ENCODE results near the gene RMC1. TPM values are rescaled to one million over a fixed set of nuclear protein-coding genes. Genes with fewer than 3 reads are reported as not detected.

The RMC1 gene
- total RNA-seq, 1 experiment from 2014 or later, result 12.9 TPM

DNA sequence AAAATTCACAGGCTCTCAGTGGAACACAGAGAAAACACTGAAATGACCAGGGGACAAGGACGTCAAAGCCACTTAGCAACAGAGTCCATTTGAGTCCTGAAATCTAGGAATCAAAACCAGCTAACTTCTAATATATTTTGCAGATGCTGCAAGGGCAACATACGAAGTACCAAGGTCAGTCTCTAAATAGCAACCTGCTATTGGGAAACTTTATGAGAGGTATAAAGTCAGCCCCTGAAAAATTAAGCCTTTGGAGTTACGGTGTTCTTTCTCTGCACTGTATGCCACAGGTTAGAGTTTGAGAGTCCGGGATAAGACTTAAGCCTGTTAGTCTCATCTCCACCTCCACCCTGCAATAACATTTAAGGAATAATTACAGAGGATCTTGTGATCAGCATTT is 69.7 kb downstream of the RMC1 start:
- no peaks in the 10 kb centered on the region for H3K4me1 Mint-ChIP-seq (ENCODE audit: low read depth, unreplicated experiment)
- no peak overlapping the region for H3K27ac Mint-ChIP-seq (ENCODE audit: unreplicated experiment)
- intact Hi-C loops (cut with micrococcal nuclease; ENCODE audit: unreplicated experiment), result loop anchor here (2.0 kb wide), 1 partner anchor 14 kb away; the partner anchor contains the start of gene NPC1
- DNase-seq, result no peak
- H3K9me3 Mint-ChIP-seq (ENCODE audit: unreplicated experiment), result no peaks in the 10 kb centered on the region
- H3K4me3 Mint-ChIP-seq (ENCODE audit: unreplicated experiment), result no peak overlapping the region
- BruUV-seq (replicated peaks), result no TSS peak
- H3K27me3 Mint-ChIP-seq (ENCODE audit: insufficient read depth, unreplicated experiment), result no peaks in the 10 kb centered on the region
- TF ChIP-seq CTCF (IDR thresholded peaks at IDR 0.05; ENCODE audit: insufficient read depth in 1 of 2, low read depth in 1 of 2, low read length in 1 of 2, severe bottlenecking in 1 of 2, unreplicated experiment in 1 of 2), result no peak
- ChIA-PET POLR2A (no interaction called here), CTCF (no interaction called here)
- H3K4me3 ChIP-seq (ENCODE audit: low read depth, low read length), result no peak overlapping the region
- H3K4me1 ChIP-seq, result peaks cover 15% of the 10 kb centered on the region
- H3K9me3 ChIP-seq, result no peaks in the 10 kb centered on the region
- no peaks in the 10 kb centered on the region for H3K27me3 ChIP-seq (replicated peaks; ENCODE audit: control insufficient read depth, insufficient read depth, low read length)
- H3K36me3 Mint-ChIP-seq (ENCODE audit: insufficient read depth, unreplicated experiment), result peaks cover 23% of the 10 kb centered on the region
- no peaks in the 10 kb centered on the region for H3K36me3 ChIP-seq (ENCODE audit: control insufficient read depth, insufficient read depth, low read length)

GRCh38 chr18:23573626-23574431 is 70.5 kb downstream of the RMC1 start:
- no peak overlapping the region for H3K4me3 ChIP-seq (ENCODE audit: low read depth, low read length)
- H3K4me1 Mint-ChIP-seq (ENCODE audit: low read depth, unreplicated experiment), result no peaks in the 10 kb centered on the region
- TF ChIP-seq CTCF (IDR thresholded peaks at IDR 0.05; ENCODE audit: insufficient read depth in 1 of 2, low read depth in 1 of 2, low read length in 1 of 2, severe bottlenecking in 1 of 2, unreplicated experiment in 1 of 2), result no peak
- BruUV-seq (replicated peaks), result no TSS peak
- H3K9me3 ChIP-seq, result no peaks in the 10 kb centered on the region
- H3K36me3 Mint-ChIP-seq (ENCODE audit: insufficient read depth, unreplicated experiment), result peaks cover 19% of the 10 kb centered on the region
- intact Hi-C loops (cut with micrococcal nuclease; ENCODE audit: unreplicated experiment), result loop anchor here (2.0 kb wide), 1 partner anchor 13 kb away; the partner anchor contains the start of gene NPC1
- ChIA-PET POLR2A (no interaction called here), CTCF (no interaction called here)
- no peaks in the 10 kb centered on the region for H3K27me3 ChIP-seq (replicated peaks; ENCODE audit: control insufficient read depth, insufficient read depth, low read length)
- DNase-seq, result no peak
- H3K27me3 Mint-ChIP-seq (ENCODE audit: insufficient read depth, unreplicated experiment), result no peaks in the 10 kb centered on the region
- H3K4me1 ChIP-seq, result peaks cover 15% of the 10 kb centered on the region
- H3K4me3 Mint-ChIP-seq (ENCODE audit: unreplicated experiment), result no peak overlapping the region
- no peak overlapping the region for H3K27ac Mint-ChIP-seq (ENCODE audit: unreplicated experiment)
- no peaks in the 10 kb centered on the region for H3K36me3 ChIP-seq (ENCODE audit: control insufficient read depth, insufficient read depth, low read length)
- H3K9me3 Mint-ChIP-seq (ENCODE audit: unreplicated experiment), result no peaks in the 10 kb centered on the region

DNA sequence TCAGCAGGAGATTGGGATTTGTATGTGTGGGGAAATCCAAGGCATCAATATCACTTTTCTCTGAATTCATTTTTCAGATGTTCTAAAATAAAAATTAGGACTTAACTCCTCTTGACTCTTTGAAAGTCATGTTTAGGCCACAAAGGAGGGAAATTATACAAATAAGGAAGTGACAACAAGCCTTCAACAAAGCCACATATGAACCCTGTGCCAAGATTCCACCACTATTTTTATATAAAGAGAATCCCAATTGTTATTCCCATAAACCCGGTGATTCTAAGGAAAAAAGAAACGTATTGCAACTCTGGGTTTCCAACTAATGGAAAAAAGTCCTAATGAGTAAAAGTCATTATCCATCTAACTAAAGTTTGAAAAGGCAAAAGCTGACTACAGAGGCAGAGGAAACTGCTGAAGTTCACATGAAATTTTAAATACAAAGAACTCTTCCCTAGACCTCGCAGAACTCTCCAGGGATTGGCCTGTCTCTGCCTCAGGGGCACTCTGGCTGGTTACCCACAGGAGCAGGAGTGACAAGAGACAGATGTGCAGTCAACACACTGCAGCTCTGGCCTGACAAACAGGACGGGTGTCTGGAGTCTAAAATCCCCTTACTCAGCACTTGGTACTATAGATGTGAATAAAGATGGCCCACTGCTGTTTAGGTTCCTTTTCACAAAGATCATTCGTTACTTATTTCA is 71.4 kb downstream of the RMC1 start:
- Histone ChIP-seq H3K4me1 (peaks cover 10% of the 10 kb centered on the region), H3K4me3 (ENCODE audit: low read depth, low read length) (no peak overlapping the region), H3K27me3 (replicated peaks; ENCODE audit: control insufficient read depth, insufficient read depth, low read length) (no peaks in the 10 kb centered on the region), H3K9me3 (no peaks in the 10 kb centered on the region), H3K36me3 (ENCODE audit: control insufficient read depth, insufficient read depth, low read length) (no peaks in the 10 kb centered on the region)
- ChIA-PET POLR2A (no interaction called here), CTCF (no interaction called here)
- H3K4me1 Mint-ChIP-seq (ENCODE audit: low read depth, unreplicated experiment), result no peaks in the 10 kb centered on the region
- no TSS peak for BruUV-seq (replicated peaks)
- no peak overlapping the region for H3K4me3 Mint-ChIP-seq (ENCODE audit: unreplicated experiment)
- no peak for TF ChIP-seq CTCF (IDR thresholded peaks at IDR 0.05; ENCODE audit: insufficient read depth in 1 of 2, low read depth in 1 of 2, low read length in 1 of 2, severe bottlenecking in 1 of 2, unreplicated experiment in 1 of 2)
- H3K27me3 Mint-ChIP-seq (ENCODE audit: insufficient read depth, unreplicated experiment), result no peaks in the 10 kb centered on the region
- DNase-seq, result no peak
- H3K9me3 Mint-ChIP-seq (ENCODE audit: unreplicated experiment), result no peaks in the 10 kb centered on the region
- intact Hi-C loops (cut with micrococcal nuclease; ENCODE audit: unreplicated experiment), result no loop called here
- H3K36me3 Mint-ChIP-seq (ENCODE audit: insufficient read depth, unreplicated experiment), result peaks cover 21% of the 10 kb centered on the region
- H3K27ac Mint-ChIP-seq (ENCODE audit: unreplicated experiment), result no peak overlapping the region

Data from Caco-2 (cell line).